HG02943 (cell line): Measurements from ENCODE around the gene KCNC4.

Experiments
- ATAC-seq: cut with Tn5 transposase; IDR thresholded peaks from one replicate; pipeline ENCODE4 v1.9.1; 2021; ENCODE audit warnings: mild to moderate bottlenecking, low read depth, moderate library complexity; ENCODE audit not compliant: unreplicated experiment

The KCNC4 gene

DNA sequence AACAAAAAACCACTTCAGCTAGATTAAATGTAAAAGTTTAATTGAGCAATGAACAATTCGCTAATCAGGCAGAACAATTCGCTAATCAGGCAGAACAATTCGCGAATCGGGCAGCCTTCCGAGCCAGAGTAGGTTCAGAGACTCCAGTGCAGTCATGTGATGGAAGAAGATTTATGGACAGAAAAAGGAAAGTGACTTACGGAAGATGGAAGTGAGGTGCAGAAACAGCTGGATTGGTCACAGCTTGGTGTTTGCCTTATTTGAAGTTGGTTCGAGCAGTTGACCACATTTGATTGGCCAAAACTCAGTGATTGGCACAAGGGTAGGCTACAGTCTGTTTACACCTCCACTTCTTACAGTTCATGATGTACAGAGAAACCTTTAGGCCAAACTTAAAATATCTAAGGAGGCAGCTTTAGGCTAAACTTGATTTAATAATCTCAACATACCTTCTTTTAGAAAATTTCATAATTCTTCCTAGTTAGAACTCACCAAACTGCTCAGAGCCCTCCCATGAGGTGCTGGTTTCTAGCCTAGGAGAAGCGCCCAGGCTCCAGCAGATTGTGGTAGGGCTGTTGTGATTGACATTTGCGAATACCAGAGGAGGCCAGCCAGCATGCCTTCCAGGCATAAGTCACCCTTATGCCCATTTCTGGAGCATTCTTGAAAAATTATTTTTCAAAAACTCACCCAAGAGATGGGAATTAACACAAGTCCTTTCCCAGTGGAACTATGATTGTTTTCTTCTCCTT is 22.8 kb upstream of the KCNC4 start:
- no peak for ATAC-seq

GRCh38 chr1:110188035-110188618 is 22.0 kb upstream of the KCNC4 start:
- no peak for ATAC-seq

DNA sequence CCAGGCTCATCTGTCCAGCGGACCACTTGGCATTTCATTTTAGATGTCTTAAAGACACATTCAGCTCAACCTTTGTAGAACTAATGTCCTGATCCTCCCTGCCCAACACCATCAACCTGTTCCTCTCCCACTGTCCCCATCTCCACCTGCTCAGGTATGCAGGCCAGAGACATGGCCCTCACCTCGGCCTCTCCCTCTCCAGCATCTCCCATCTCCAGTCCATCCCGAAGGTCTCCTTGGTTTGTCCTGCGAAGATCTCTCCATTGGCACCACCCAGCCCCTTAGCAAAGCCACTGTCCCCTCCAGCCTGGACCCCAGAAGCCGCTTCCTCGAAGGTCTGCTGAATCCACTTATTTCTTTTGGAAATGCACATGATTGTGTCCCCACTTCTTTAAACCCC is 20.9 kb upstream of the KCNC4 start:
- no peak for ATAC-seq

- no peak for ATAC-seq
Observed at GRCh38 chr1:110190282-110190929, 19.7 kb upstream of the KCNC4 start.

GRCh38 chr1:110192541-110192940 is 17.6 kb upstream of the KCNC4 start:
- ATAC-seq, result no peak

GRCh38 chr1:110195196-110195595 is 14.9 kb upstream of the KCNC4 start:
- no peak for ATAC-seq

- ATAC-seq, result peak; percentile 73
Observed at GRCh38 chr1:110196917-110197765, 13.0 kb upstream of the KCNC4 start.

DNA sequence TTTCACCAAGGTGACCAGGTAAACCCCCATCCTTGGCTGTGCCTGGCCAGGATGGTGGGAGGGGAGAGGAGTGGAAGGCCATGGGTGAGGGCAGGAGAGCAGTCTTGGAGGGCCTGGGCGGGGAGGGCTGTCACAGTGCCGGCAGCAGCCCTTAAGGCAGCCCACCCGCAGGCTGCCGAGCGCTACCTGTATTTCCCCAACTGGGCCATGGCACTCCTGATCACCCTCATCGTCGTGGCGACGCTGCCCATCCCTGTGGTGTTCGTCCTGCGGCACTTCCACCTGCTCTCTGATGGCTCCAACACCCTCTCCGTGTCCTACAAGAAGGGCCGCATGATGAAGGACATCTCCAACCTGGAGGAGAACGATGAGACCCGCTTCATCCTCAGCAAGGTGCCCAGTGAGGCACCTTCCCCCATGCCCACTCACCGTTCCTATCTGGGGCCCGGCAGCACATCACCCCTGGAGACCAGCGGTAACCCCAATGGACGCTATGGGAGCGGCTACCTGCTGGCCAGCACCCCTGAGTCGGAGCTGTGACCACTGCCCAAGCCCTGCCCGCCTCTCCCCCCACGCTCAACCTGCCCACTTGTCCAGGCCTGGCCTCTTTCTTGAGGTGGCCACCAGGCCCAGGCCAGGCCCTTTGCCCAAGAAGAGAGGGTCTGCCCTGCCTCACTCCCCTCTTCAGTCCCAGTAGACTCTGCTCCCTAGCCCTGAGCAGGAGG is 12.0 kb upstream of the KCNC4 start:
- no peak for ATAC-seq

DNA sequence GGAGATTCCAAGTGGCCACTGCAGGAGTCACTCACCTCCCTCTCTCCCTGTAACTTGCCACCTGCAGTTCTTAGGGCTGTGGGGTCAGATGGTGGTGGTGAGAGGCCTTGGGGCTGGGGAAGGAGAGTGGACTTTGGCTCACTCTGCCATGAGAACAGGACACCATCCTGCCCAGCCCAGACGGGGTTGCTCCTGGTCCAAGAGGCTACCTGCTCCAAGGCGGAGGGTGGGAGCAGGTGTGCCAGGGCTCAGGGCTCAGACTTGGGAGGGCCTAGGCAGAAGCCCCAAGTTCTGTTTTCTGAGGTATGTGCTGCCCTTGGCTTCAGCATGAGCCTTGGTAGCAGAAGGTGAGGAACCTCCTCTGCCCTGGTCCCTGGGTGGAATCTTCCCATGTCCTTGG is 11.4 kb upstream of the KCNC4 start:
- ATAC-seq, result no peak

- no peak for ATAC-seq
Observed at GRCh38 chr1:110200190-110200589, 9.9 kb upstream of the KCNC4 start.

GRCh38 chr1:110200666-110201065 is 9.4 kb upstream of the KCNC4 start:
- ATAC-seq, result no peak

- ATAC-seq, result no peak
Observed at GRCh38 chr1:110201157-110201825, 8.8 kb upstream of the KCNC4 start.

- ATAC-seq, result no peak
Observed at GRCh38 chr1:110203021-110203661, 7.0 kb upstream of the KCNC4 start.

GRCh38 chr1:110205156-110205555 is 5.0 kb upstream of the KCNC4 start:
- ATAC-seq, result no peak

- no peak for ATAC-seq
Observed at GRCh38 chr1:110205591-110206155, 4.4 kb upstream of the KCNC4 start.

DNA sequence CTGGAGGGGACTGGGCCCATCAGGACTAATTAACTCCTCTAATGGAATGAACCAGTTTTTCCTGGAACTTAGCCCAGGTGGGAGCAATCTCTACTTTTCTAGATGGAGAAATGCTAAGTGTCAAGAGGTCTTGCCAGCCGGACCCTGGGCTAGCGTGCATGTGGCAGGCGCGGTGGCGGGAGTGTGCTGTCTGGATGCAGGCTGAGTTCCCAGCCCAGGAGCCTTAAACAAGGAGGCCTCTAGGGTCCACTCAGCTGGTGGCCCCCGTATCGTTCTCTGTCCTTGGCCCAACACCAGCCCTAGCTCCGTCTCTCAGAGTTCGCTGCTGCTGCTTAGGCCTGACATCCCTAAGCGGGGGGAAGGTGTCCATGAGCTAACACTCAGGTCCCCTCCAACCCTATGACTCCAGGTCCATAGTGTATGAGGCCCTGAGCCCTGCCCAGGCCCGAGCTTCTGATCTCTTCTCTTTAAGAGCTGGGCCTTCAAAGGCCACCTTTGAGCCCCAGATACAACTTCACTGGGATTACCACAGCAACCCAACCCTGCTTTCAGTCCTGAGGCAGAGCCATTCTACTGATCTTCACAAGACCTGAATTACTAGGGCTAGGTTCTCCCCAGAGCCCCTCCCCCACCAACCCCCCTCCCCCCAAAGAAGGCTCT is 3.7 kb upstream of the KCNC4 start:
- no peak for ATAC-seq

- ATAC-seq, result no peak
Observed at GRCh38 chr1:110207831-110208230, 2.3 kb upstream of the KCNC4 start.

DNA sequence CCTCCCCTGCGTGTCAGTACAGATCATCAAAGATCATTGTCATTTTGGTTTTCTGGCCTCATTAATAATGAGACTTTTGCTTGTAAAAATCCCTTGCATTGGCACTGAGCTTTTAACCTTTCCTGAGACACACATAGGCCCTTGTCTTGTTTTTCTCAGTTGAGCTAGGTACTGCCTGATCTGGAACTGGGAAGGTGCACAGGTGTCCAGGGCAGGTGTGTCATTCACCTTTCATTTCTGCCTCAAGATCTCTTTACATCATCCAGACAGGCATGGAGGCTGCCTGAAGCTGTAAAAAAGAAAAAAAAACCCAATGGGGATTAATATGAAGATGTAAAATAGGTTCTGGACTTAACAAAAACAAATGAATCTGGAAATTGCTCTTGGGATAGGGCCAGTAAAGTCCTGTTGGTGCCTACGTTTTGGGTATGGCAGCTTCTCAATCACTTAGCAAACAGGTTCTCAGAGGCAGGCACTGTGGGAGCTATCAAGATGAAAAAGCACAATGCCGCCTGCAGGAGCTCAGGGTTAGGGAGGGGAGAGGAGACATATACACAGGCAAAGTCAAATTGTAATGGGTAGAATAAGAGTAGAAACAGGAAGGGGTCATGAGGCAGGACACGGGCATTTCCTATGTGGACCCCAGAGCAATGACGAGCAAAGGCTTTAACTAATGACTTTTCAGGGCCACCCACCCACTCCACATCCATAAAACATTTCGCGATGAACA is 1.0 kb upstream of the KCNC4 start:
- ATAC-seq, result no peak
